ENCODE measurements around the gene ADGRG7.

The ADGRG7 gene

GRCh38 chr3:100609305-100609704 is at the start of gene ADGRG7:
ADGRG7 (plus strand) TSS chr3:100609601; CDS start chr3:100609857, 256 bp downstream.
- no peak for DNase-seq (ENCODE audit: extremely low read depth, low read depth)
- TF ChIP-seq, protein P1, sequence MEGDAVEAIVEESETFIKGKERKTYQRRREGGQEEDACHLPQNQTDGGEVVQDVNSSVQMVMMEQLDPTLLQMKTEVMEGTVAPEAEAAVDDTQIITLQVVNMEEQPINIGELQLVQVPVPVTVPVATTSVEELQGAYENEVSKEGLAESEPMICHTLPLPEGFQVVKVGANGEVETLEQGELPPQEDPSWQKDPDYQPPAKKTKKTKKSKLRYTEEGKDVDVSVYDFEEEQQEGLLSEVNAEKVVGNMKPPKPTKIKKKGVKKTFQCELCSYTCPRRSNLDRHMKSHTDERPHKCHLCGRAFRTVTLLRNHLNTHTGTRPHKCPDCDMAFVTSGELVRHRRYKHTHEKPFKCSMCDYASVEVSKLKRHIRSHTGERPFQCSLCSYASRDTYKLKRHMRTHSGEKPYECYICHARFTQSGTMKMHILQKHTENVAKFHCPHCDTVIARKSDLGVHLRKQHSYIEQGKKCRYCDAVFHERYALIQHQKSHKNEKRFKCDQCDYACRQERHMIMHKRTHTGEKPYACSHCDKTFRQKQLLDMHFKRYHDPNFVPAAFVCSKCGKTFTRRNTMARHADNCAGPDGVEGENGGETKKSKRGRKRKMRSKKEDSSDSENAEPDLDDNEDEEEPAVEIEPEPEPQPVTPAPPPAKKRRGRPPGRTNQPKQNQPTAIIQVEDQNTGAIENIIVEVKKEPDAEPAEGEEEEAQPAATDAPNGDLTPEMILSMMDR (IDR thresholded peaks at IDR 0.05; ENCODE audit: low read depth, low read length, missing control alignments), result no peak

DNA sequence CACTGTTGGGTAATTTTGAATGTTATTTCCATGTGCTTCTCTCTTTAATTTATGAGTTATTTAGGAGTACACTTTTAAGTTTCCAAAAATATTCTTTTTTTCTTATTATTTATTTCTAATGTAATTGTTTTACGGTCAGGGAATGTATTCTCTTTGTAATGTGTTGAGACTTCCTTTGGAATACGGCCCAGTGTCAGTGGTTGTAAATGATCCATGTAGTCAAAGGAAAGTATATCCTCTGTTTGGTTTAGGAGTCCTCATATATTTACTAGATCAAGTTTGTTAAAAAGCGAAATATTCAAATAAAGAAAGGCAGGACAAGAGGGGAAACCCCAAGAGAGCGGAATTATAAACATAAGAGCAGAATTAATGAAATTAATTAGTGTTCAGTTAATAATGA is 49.0 kb upstream of the ADGRG7 start:
- TF ChIP-seq, protein P1 (IDR thresholded peaks at IDR 0.05; ENCODE audit: low read depth, low read length, missing control alignments), result no peak
- H3K4me3 ChIP-seq (replicated peaks; ENCODE audit: low read depth, low read length), result no peak overlapping the region
- no peak for DNase-seq (ENCODE audit: extremely low read depth, low read depth)

More at GRCh38 chr3:100609305-100609704, at the start of gene ADGRG7:
- no peak within 1 kb of the TSS for H3K4me3 ChIP-seq (replicated peaks; ENCODE audit: low read depth, low read length)

GRCh38 chr3:100561459-100562158 is 47.8 kb upstream of the ADGRG7 start:
- no peak for DNase-seq (ENCODE audit: extremely low read depth, low read depth)
- no peak overlapping the region for H3K4me3 ChIP-seq (replicated peaks; ENCODE audit: low read depth, low read length)
- TF ChIP-seq, protein P1 (IDR thresholded peaks at IDR 0.05; ENCODE audit: low read depth, low read length, missing control alignments), result no peak

GRCh38 chr3:100562224-100562857 is 47.1 kb upstream of the ADGRG7 start:
- DNase-seq (ENCODE audit: extremely low read depth, low read depth), result no peak
- TF ChIP-seq, protein P1 (IDR thresholded peaks at IDR 0.05; ENCODE audit: low read depth, low read length, missing control alignments), result no peak
- no peak overlapping the region for H3K4me3 ChIP-seq (replicated peaks; ENCODE audit: low read depth, low read length)

GRCh38 chr3:100563228-100563627 is 46.2 kb upstream of the ADGRG7 start:
- TF ChIP-seq, protein P1 (IDR thresholded peaks at IDR 0.05; ENCODE audit: low read depth, low read length, missing control alignments), result no peak
- no peak overlapping the region for H3K4me3 ChIP-seq (replicated peaks; ENCODE audit: low read depth, low read length)
- DNase-seq (ENCODE audit: extremely low read depth, low read depth), result no peak

- H3K4me3 ChIP-seq (replicated peaks; ENCODE audit: low read depth, low read length), result no peak overlapping the region
- TF ChIP-seq, protein P1 (IDR thresholded peaks at IDR 0.05; ENCODE audit: low read depth, low read length, missing control alignments), result no peak
- no peak for DNase-seq (ENCODE audit: extremely low read depth, low read depth)
Observed at GRCh38 chr3:100563652-100564211, 45.7 kb upstream of the ADGRG7 start.

All from HFF-Myc (cell line).